HG03135 (cell line): ENCODE results near the gene GP1BB.

ENCODE experiments used
- ATAC-seq: cut with Tn5 transposase; IDR thresholded peaks from one replicate; pipeline ENCODE4 v1.9.1; 2021; ENCODE audit warnings: mild to moderate bottlenecking, moderate library complexity; ENCODE audit not compliant: unreplicated experiment

The GP1BB gene

DNA sequence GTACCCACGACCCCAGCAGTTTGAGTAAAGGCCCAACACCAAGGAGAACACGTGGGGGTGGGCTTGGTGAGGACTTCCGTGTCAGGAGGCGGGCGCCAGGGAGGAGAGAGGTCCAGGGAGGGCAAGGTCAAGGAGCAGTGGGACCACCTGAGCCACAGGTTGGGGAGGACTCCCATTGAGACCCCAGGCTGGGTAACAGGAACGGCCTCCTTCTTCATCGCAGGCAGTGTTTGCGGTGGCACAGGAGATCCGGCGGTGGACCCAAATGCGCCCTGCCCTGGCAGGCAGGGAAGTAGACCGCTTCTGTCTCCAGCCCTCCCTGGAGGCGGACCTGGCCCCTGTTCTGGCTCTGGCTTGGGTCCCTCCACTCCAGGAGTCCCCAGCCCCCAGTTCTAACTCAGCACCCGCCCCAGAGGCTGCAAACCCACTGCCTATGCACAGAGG, 31.4 kb downstream of the GP1BB start:
- ATAC-seq: no peak

DNA sequence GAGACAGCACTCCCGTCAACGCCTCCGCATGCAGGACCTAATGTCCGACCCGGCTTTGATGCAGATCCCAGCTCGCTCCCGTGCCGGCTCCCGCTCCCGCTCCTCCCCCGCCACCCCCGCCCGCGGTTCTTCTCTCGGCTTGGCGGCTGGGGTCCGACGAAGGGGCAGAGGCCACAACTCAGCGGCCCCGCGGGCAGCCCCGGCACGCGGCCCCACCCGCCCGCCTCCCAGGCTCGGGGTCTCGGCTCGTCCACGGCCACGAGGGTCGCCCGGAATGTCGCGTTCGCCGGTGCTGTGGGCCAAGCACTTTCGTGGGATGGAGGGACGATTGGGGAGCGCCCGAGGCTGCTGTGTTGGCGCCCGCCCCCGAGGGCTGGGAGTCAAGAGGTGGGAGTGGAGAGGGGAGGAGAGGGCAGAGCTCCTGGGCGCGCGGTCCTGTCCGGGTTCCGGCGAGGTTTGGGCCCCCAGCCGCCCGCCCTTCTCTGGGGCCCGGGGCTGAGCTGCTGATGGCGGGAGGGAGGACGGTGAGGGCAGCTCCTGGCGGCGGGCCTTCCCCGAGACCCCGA, 31.9 kb downstream of the GP1BB start:
- ATAC-seq: no peak

DNA sequence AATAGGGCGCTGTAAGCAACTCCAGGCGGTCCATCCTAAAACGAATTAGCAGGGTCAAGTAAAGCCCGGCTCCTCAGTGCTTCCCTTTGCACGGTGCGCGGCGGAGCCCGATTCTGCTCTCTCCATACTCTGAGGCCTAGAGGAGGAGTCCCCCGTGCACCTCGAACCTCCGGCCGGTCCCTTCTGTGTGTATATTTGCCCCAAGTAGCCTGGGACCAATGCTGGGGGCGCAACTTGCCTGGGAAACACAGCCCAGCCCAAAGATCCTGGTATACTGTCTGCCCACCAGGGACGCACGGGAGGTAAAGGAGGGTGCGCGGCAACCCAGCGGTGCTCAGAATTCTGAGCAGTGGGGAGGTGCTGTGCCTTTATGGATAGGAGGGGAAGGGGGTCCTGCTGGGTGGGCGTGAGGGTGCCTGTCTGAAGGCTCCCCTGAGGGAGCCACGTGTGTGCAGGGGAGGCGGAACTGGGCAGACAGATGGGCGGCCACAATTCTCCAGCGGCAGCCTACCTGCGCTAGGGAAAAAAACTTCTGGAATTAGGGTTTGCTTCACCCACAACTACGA, 32.5 kb downstream of the GP1BB start:
- no peak for ATAC-seq

DNA sequence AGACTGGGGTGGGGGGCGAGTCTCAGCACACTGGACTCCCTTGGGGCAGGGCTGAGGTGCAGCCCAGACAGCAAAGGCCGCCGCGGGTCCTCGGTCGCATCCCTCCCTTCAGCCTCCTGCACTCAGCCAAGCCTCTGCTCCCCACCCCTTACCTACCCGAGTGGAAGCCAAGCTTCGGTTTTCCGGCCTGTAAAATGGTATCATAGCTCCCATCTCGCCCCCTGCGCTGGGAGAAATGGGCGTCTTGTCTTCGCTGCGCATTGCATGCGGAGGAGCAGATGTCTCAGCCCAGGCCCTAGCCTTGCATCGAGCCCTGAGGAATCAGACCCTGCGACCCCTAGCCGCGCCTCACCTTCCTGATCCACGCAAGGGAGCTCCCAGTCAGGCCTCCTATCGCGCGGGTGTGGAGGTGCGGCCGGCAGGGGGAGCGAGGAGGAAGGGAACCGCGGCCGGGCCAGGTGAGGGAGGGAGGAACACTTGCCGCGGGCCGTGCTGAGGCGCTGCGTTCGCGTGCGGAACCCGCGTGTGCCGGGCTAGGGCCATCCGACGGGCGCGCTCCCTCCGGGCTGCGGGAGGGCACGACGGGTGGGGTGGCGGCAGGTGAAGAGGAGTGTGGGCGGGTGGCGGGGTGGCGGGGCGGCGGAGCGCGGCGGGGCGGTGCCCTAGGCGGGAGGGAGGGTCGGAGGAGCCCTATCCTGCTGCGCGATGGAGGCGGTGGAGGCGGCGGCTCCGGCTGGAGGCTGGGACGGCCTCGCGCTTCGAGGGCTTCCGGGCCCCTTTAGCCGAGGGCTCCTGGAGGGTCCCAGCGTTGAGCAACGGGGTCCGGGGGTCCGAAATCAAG, 33.2 kb downstream of the GP1BB start:
- no peak for ATAC-seq

DNA sequence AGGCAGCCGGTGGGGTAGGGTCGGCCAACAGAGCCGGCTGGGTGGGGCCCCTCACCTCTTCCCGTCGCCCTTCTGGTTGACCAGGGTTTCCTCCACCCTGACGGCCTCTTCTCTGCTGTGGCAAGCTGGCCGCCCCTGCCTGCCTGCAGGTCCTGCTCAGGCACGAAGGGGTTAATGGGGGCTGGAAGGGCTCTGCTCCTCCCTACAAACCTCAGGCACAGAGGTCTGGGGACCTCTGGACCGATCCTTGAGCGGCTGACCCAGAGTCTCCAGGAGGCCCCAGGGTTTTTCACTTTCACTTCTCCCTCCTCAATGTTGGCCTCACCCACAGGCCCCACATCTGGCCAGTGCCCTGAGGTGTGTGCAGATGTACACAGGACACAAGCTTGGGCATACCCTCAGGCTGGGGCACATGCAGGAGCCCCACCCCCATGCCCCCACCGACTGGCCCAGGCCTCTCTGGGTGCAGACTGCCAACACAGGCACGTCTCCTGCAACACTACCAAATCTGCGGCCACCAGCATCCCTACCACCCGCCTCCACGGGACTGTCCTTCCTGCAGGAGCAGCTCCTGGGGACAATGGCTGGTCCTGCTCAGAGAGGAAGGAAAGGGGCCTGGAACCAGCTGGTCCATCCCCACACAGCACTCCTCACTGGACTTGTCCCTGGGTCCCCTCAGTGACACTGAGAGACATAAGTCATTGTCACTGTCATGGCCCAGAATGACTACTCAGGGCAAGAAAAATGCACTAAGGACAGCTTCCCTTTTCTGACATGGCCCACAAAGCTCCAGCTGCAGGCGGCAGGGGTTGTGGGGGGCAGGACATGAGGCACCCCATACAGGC, 34.0 kb downstream of the GP1BB start:
- ATAC-seq: no peak

DNA sequence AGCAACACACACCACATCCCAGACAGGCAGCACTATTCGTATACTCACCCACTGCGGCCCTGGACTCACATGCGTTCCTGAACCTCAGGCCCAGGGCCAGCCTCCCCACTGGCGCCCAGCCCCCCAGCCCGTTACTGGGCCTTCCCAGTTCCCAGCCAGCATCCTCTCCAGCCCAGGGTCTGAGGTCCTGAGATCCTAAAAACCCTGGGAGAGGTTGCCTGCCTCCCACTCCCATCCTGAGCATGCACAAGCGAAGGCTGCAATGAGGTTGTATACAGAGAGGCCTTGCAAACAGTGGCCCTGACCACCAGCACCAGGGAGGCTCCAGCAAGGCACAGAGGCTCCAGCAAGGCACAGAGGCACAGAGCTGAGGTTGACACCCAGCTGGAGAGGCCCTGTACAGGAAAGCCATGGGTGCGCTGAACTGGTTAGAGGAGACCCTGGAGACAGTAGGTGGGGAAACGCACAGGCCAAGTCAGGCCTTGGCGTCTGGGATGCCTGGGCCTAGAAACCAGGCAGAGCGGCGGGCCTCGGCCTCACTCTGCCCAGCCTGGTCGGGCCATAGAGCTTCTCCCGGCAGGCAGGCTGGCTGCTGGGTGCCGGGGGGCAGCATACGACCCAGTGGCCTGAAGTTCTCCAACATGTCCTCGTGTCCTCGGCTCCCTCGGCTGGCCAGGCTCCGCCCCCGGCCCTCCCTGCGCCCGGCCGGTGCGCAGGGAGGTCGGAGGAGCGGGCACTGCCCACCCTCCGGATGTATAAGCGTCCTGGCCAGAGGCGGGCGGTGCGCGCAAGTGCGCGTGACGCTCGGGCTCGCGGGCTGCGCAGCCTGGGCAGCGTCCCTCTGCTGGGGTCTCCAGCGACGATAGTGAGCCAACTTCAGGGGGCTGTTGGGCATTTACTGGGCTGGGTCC, 34.9 kb downstream of the GP1BB start:
- no peak for ATAC-seq

DNA sequence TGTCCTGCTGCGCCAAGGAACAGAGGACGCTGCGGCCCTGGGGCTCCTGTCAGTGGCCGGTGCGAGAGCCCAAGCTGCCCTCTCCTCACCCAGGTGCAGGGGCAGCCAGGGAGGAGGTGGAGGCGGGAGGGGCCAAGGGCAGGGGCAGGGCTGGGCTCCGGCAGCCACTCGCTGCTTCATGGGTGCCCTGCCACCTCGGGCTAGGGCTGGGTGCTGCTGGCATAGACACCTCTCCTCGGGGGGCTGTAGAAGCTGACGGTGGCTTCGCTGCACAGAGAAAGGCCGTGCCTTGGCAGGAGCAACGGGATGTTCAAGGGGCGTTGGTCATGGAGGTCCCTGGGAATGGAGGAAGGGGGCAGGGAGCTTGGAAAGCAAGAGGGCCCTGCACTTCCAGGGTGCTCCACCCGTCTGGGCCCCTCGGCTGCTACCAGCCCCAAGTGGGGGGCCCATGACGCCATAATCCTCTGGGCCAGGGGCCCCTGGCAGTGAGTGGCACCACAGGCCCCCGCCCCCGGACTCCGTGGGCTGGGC, 35.6 kb downstream of the GP1BB start:
- ATAC-seq: no peak

DNA sequence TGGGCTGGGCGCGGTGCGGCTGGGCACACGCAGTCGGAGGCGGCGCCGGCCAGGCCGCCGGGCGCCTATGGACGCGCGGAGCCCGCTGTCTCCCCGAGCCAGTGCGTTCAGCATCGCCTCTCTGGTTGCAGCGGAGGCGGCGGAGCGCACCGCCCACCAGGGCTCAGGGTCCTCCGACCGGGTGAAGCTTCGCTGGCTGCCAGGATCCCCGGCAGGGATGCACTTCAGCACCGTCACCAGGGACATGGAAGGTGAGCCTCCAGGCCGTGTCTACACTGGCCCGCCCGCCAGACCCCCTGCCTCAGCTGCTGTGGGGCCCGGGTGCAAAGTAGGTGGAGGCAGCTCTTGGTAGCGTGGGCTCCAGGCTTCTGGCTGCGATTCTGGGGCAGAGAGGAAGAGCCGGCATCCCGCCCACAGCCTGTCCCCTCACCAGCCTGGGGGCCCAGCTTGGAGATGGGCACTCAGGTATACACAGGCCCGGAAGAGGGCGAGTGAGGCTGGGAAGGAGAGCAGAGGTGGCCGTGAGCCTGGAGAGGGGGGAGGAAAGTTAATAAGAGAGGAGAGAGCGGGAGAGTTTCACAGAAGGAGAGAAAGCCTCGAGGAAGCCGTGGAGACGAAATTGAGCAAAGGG, 36.2 kb downstream of the GP1BB start:
- no peak for ATAC-seq

DNA sequence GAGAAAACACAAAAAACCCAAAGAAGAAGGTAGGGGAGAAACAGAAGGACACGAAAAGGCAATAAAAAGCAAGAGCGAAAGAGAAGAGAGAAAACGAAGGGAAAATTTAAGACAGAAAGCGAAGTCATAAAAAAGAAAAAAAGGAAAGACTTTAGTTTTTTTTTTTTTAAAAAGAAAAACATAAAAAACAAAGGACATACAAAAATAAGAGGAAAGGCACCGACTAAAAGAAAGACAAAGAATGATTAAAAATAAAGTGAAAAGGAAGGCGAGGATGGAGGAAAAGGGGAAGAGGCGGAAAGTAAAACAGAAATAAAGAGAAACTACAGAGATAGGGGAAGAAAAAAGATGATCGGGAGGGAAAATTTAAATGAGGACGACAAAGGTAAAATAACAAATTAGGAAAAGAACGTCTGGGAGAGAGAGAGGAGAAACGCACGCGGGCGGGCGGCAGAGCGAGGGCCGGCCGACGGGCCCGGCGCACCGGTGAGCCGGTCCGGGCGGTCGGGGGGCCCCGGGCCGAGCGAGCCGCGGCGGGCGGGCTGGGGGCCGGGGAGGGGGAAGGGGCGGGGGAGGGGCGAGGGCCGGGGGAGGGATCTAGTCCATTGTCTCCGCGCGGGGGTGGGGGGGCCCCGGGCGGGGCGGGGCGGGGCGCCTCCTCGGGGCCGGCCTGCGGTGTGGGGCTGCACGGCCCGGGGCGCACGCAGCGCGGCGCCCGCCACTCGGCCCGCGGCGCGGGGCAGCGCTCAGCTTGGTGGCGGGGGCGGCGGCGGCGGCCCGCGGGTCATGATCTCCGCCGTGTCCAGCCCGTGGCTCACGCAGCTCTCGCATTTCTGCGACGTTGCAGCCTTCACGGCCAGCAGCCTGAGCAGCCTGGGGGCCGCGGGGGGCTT, 37.0 kb downstream of the GP1BB start, which contains the start of gene TBX1:
Gene TBX1 (plus strand): TSS at position 721 of the 893 bp plus-strand sequence. CDS start 66 bp downstream, at position 787.
- no peak for ATAC-seq

DNA sequence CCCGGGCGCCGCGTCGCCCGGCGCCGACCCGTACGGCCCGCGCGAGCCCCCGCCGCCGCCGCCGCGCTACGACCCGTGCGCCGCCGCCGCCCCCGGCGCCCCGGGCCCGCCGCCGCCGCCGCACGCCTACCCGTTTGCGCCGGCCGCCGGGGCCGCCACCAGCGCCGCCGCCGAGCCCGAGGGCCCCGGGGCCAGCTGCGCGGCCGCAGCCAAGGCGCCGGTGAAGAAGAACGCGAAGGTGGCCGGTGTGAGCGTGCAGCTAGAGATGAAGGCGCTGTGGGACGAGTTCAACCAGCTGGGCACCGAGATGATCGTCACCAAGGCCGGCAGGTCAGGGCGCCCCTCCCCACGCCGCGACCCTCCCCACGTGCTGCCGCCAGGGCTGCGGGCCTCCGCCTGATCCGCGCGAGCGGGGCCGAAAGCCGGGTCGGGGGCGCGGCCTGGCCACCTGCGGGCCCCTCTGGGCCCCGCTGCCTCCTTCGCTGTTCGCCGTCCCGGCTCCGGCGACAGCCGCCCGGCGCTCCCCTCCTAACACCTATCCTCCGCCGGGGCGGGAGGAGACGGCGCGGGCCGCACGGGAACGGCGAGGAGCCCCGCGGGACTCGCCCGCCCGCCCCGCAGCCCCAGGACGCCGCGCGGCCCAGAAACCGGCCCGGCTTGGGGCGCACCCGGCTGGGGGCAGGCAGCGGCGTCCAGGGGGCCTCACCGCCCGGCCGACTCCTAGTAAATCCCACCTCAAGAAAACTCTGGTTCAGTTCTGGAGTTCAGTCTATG, 37.8 kb downstream of the GP1BB start:
- ATAC-seq: no peak

DNA sequence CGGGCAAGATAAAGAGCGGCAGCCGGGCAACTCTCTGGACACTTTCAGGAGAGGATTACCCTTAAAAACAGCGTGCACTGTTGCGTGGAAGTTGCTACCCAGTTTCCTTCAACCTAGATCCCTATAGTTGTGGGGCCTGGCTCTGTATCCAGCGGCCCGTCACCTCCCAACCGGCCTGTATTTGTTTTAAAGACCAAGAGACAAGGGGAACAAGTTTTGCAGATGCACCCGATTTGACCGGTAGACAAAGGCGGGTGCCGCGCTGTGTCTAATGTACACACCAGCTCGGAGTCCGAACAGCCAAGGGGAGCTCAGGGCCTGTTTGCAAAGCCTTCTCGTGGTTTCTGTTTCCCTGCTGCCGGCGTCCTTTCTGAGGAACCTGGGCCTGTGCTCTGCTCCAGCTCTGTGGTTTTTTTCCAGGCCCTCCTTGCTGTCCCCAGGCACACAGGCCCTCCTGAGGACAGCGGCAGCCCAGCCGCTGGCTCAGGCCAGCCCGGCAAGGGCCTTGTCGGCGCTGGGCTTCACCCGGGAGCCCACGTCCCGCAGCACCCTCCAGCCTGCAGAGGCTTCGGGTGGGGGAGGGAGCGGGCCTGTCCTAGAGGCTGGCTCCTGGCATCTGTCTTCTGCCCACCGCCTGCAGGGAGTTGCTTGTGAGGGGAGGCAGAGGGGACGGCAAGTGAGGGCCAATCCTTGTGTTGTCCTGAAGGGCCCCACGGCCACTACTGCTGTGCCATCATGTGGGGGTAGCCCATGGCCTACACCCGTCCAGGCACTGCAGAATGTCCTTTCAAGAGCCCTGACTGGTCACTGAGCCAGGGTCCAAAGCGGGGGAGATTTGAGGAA, 38.6 kb downstream of the GP1BB start:
- ATAC-seq: no peak

DNA sequence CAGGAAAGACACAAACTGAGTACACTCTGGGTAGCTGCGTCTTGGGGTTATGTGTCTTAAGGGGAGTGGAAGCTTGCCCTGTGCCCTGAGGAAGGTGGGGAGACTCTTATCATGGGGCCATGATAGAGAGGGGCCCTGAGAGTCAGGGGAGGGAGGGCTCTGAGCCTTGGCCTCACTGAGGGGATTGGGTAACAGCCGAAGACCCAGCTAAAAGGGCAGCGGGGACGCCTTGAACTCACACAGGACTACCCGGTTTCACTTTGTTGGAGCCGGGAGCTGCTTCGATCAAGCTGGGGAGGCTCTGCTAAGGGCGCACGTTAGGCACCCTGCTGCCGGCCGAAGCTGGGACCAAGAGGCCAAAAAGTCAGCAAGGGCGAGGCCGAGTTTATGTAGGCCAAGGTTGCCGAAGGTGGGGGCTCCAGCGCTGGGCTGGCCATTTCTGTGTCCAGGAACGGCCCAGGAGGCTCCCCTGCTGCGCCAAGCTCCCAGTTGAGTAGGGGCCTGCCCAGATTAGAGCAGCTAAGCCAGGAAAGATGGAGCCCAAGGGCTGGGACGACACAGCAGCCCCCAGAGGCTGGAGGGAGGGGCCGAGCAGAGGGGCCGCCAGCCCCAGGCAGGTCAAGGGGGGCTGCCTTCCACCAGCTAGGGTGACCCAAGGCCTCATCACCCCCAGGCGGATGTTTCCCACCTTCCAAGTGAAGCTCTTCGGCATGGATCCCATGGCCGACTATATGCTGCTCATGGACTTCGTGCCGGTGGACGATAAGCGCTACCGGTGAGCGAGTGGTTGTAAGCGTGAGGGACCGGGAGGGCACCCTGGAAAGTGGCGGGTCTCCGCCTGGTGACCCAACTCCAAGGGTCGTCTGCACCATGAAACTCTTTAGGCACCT, 39.5 kb downstream of the GP1BB start:
- ATAC-seq: no peak

DNA sequence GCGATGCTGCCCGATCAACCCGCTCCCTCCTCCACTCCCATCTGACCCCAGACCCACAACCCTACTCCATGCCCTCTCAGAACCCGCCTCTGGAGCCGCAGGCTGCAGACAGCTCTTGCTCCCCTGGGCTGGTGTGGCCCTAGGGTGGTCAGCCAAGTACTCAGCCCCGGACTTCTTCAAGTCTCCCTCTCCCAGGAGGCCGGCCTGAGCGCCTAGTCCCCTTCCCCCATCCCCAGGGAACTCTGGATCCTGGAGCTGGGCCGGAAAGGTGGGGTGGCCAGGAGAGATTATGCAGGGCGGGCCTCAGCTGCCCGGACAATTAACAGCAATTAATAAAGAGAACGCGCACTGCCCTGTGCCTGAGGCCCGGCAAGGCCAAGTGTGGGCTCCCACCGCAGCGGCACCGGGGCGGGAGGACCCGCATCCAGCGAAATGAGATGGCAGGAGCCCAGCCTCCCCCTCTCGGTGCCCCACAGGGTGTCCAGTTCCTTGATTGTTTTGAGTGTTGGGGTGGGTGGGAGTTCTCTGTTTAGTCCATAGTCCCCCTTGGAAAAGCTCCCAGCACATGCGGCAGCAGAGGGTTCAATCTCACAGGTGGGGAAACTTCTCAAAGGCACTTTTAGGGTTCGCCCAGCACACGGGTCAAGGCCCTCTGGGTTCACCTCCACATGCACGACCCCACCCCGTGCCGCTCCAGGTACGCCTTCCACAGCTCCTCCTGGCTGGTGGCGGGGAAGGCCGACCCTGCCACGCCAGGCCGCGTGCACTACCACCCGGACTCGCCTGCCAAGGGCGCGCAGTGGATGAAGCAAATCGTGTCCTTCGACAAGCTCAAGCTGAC, 40.3 kb downstream of the GP1BB start:
- no peak for ATAC-seq

DNA sequence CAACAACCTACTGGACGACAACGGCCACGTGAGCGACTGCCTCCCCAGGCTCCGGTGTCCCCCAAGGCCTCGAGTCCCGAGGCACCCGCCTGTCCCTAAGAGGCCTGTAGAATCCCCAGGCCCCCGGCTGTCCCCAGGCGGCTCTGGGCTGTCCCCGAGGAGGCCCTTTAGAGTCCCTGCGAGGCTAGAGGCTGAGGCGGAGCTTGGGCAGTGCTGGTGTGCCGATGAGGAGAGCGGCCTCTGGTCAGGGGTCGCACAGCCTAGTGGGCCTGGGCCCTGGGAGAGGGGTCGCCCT, 40.9 kb downstream of the GP1BB start:
- ATAC-seq: no peak
